ENCODE results near the gene RNF225.
"Not testable (repeated sequence)": the region's sequence is repeated elsewhere in the genome, so short reads cannot be mapped to it uniquely, and the experiment has no call there.

Gene RNF225
- long read RNA-seq, donor 1 = 0 reads
- long read RNA-seq, donor 2 = 0 reads
- long read RNA-seq, donor 3 = 0 reads
- long read RNA-seq, donor 4 = 0 reads
- long read RNA-seq, donor 5 = 0 reads
- long read RNA-seq, donor 6 = 0 reads
- long read RNA-seq, donor 7 = 0 reads
- long read RNA-seq, donor 8 = 0 reads

DNA sequence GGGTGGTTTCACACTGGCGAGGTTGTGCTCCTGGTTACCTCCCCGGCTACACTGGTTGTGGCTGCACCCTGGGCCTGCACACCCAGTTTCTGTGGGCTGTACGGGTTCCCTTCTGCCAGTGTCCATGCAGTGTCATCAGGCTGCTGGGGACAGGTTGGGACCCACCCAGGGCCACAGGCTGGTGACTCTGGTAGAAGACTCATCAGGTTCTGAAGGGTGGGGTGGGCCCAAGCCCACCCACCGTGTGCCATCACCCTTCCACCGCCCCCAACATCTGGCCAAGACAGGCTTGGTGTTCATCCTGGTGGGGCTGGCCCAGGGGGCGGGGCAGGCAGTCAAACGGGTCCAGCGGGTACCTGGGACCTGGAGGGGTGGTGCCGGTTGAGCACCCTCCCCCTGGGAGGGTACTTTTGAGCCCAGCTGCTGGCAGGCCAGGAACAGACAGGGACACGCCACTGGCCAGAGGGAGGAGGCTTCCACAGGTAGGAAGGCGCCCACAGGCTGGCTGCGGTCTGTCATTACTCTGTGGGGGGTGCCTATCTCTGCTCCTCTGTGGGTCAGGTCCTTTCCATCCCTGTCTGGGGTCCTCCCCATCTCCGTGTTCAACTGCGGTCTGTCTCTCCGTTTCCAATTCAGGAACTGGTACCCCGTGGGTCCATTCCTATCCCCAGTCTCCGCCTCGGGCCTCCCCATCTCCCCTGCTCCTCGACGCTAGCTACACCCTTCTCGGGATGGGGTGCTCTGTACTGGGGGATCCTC is at the start of gene RNF225:
TSS of gene RNF225 (plus strand) at position 437 of the 759 bp plus-strand sequence. CDS start 434 bp downstream, outside the sequence.
- DNase-seq = no peak

DNA sequence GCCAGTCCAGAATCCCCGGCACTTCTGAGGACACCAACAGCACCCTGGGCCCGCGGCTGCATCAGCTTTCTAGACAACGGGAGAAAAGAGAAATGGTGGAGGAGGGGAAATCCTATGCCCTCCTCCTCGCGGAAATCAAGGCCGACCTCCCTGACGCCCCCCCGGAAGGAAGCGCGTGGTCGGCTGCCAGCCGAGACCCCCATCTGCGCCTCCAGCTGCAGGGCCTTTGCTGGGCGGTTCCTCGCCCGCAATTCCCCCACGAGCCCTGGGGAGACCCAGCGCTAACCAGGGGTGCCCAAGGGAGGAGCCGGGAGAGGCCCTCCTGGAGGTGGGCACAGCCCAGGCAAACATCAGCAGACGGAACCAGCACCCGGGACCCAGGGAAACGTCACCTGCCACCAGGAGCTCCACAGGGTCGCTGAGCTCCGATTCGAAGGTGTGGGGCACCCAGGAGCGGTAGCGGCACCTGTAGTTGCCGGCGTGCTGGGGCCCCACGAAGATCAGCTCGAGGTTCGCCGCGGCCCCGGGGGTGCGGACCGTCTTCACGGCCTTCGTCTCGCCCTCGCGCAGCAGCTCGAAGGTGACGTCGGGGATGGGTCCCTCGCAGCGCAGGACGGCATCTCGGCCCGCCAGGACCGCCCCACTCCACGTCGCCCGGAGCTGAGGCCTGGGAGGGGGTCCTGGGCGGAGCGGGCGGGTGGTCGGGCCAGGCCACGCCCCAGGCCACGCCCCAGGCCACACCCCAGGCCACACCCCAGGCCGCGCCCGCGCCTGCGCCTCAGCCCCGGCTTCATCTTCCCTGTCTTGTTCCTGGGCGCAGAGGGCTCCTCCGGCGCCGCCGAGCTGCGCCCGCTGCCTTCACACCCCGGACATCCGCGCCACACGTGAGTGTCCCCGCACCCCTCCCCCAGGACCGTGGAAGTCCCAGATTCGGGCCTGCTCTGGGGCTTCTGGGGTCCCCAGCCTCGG is 48.2 kb upstream of the RNF225 start:
- DNase-seq = peak; percentile 61

DNA sequence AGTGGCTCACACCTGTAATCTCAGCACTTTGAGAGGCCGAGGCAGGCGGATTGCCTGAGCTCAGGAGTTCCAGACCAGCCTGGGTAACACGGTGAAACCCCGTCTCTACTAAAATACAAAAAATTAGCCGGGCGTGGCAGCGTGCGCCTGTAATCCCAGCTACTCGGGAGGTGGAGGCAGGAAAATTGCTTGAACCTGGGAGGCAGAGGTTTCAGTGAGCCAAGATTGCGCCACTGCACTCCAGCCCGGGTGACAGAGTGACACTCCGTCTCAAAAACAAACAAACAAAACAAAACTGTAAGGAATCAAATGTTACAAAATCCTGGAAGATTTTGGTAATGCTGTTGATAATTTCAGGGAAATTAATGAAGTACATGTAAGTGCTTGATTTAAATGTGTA is 47.4 kb upstream of the RNF225 start:
- DNase-seq = not testable (repeated sequence)

DNA sequence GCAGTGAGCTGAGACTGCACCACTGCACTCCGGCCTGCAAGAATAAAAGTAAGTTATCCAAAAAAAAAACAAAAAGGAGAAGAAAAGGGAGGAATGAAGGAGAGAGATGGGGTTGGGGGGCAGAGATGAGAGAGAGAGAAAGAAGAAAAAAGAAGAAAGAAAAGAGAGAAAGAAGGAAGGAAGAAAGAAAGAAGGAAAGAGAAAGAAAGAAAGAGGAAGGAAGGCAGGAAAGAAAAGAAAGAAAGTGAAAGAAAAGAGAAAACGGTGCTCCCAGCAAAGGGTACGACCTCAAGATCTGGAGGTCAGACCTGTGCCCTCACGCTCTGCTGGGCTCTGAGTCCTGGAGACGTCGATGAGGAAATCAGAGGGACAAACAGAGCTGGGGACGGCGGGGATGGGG is 45.9 kb upstream of the RNF225 start:
- DNase-seq = no peak

DNA sequence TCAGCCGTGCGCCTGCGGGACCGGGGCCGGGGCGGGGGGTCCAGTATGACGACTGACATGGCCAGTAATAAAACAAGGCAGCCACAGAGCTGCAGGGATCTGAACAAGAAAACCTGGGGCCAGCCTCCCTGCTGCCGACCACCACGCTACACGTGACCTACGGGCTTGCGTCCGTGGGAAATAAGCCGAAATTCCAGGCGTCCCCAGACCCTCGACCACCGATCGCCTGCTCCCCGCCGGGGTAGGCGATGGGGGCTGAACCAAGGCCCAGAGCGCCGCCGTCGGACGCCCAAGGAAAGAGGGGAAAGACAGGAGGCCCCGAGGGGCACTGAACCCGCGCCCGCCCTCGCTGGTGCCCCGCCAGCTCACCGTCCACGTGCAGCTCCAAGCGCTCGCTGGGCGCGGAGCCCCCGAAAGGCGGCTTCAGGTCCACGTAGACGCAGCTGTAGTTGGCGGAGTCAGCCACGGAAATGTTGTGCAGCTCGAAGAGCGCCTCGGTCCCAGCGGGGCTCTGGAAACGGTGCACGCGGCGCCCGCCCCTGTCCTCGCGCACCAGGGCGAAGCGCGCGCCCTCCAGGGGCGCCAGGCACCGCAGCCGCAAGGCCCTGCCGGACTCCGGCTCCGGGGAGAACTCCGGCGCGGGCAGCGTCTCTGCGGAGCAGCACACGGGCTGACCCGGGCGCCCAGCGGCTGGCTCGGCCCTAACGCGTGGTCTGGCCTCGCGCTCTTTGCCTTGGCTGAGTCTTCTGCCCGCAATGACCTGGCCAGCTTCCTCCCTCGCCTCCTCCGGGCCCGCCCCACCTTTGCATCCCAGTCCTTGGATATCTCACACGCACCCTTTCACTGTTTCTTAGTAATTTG is 45.2 kb upstream of the RNF225 start:
- peak; percentile 71 for DNase-seq

DNA sequence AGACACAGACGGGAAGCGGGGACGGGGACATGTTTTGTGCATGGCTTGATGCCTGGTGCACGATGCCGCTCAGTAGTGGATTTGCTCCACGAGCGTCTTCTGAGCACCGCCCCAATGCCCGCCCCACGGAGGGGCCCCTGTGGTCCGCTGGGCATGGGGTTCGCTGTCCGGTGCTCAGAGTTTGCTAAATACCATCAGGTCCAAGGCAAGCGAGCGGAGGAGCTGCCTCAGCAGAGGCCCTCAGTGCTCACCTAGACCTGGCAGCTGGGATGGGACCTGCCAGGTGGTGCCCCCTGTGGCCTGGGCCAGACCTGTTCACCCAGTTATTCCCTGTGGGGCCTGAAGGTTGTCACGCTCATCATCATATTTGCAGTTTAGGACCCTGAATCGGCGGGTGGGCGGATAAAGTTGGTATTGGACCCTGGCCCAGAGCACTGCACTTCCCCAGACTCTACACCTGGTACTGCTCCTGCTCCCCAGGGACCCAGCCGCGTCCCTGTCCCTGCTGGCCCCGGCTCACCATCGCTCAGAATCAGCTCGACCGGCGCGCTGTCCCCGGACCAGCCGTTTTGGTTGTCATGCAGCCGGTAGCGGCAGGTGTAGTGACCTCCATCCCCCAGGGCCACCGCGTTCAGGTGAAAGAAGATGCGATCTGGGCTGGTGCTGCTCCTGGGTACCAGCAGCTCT is 44.4 kb upstream of the RNF225 start:
- no peak for DNase-seq

DNA sequence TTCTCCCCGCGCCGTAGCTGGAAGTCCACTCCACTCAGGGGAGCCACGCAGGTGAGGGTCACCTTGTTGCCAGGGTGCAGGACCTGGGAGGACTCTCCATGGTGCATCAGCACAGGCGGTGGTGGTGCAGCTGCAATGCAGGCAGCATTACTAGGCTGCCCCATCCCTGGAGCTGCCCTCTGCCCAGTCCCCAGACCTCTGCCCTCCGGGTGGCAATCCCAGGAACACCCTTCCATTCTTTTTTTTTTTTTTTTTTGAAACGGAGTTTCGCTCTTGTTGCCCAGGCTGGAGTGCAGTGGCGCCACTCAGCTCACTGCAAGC is 43.9 kb upstream of the RNF225 start:
- DNase-seq = no peak

GRCh38 chr19:58351990-58352755 is 43.3 kb upstream of the RNF225 start:
- DNase-seq = no peak

DNA sequence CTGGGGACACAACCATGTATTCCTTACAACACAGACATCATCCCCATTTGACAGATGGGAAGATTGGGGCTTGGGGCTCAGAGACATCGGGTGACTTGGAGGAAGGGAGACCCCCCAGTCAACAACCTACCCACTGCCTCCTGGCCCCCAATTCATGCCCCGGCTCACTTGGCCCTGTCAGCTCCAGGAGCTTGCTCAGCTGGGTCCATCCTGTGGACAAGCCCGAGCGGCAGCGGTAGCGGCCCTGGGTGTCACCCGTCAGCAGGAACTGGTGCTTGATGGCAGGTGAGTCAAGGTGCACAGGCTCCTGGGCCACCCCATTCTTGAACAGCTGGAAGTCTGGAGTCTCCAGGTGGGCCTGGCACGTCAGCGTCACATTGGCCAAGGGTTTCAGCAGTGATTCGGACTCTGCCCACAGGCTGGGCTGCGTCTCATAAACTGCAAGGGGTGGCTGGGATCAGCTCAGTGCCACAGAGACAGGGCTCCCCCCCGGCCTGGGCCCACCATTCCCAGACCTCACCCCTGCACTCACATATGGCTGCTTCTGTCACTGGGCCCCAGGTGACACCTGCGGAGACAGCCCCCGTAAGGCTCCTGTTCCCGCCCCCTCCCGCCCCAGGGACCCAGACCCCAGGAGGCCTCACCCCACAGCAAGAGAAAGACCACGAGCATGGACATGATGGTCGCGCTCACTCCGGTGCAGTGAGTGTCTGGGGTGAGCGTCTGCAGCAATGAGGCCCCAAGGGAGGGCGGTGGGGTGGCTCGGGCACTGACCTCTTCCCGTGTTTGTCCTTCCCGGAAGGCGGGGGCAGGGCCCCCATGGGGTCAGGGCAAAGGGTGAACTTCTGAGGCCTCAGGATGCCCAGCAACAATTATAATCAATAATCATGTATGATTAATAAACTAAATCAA is 42.4 kb upstream of the RNF225 start, which contains the start of gene A1BG:
TSS of gene A1BG (minus strand) at position 733 of the 912 bp plus-strand sequence. CDS start at position 678, 55 bp downstream.
- no peak for DNase-seq

DNA sequence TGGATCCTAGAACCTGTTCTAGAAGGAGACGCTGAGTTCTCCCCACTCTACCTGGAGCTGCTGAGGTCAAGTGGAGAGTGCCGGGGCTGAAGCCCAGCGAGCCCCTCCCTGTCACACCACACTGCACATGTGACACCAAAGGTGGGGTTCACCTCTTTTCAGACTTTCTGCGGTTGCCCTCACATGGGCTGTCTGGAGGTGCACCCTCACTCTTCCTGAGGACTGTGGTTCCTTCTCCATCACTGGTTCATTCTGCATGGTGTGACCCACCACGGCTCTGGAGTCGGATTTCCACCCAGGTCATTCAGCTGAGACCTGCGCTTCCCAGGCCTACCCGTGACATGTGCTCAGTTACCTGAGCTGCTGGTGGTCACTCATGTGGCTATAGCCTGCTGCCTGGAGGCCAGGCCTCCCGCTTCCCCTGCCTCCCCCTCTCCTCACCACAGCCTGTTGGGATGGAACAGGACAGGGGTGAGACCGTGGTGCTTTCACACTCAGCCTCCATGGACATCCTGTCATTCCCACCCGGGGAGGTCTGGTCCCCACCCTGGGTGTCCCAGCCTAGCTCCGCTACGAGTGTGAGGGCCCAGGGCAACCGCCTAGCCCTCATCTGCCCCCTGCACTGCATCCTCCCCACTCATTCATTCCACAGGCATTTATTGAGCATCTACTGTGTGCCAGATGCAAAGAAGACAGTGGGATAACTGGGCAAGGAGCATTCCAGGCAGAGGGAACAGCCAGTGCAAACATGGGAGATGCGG is 41.6 kb upstream of the RNF225 start:
- no peak for DNase-seq

- no peak for DNase-seq
Measured at GRCh38 chr19:58354478-58355030, 40.9 kb upstream of the RNF225 start.

- DNase-seq = no peak
Measured at GRCh38 chr19:58355215-58355796, 40.1 kb upstream of the RNF225 start.

DNA sequence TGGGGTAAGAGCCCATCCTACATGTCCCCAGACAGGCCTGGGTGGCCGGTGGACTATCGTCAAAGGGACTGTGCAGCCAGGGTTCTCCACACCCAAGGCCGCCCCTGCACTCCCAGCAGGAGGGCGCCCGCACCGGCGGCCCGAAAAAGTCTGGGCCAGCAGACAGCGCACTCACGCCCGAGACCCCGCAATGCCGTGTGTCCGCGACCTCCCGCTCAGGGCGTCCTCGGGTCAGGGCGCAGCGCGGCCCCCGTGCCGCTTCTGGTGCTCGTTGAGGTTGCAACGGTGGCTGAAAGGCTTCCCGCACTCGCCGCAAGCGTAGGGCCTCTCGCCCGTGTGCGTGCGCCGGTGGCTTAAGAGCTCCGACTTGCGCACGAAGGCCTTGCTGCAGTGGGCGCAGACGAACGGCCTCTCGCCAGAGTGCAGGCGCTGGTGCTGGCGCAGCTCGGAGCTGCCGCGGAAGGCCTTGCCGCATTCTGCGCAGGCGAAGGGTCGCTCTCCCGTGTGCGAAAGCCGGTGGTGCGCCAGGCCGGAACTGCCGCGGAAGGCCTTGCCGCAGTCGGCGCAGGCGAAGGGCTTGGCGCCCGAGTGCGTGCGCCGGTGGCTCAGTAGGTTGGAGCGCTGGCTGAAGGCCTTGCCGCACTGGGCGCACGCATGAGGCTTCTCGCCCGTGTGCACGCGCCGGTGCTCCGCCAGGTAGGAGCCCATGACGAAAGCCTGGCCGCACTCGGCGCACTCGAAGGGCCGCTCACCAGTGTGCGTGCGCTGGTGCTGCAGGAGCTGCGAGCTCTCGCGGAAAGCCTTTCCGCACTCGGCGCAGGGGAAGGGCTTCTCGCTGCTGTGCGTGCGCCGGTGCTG is 39.3 kb upstream of the RNF225 start:
- DNase-seq = peak; percentile 82

DNA sequence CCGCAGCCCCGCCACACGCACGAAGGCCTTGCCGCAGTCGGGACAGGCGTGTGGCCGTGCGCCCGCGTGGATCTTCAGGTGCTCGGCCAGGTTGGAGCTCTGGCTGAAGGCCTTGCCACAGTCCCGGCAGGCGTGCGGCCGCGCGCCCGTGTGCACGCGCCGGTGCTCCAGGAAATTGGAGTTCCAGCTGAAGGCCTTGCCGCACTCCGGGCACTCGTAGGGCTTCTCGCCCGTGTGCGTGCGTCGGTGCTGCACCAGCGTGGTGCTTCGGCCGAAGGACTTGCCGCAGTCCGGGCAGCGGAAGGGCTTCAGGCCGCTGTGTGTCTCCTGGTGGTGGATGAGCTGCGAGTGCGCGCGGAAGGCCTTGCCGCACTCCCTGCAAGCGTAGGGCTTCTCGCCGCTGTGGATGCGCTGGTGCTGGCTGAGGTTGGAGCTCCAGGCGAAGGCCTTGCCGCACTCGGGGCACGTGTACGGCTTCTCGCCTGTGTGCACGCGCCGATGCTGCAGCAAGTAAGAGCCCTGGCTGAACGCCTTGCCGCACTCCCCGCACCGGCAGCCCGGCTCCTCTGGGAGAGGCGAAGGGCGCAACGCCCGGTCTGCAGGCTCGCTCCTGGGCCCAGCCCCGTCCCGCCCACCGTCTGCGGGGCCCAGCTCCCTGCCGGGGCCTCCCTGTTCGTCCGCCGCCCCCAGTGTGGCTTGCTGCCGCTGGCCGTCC is 38.5 kb upstream of the RNF225 start:
- DNase-seq = no peak

DNA sequence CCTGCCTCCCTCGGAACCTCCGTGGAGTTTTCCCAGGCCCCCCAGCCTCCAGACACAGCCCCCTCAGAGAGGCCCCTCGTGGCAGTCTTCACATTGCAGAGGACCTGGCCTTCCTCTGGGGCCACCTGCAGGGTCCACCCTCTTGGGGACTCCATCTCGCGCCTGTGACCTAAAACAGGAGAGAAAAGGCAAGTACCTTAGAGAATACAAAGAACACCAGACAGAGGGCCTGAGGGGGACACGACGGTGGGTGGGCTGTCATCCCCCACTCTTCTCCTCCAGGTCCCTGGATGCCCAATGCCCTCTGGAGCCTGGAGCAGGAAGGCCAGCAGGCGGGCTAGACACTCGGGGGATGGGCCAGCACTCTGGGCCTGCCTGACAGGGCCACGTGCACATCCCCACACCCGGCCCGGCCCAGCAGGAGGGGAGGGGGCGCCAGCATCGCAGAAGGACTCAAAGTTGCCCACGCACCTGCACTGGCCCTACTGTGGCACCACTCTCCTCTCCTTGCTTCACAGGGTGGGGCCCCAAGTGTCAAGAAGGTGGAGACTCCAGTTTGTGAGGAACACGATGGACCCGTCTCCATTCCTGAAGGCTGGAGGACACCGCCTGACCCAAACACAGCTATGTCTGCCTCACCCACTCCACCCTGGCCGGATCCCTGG is 37.8 kb upstream of the RNF225 start:
- no peak for DNase-seq

DNA sequence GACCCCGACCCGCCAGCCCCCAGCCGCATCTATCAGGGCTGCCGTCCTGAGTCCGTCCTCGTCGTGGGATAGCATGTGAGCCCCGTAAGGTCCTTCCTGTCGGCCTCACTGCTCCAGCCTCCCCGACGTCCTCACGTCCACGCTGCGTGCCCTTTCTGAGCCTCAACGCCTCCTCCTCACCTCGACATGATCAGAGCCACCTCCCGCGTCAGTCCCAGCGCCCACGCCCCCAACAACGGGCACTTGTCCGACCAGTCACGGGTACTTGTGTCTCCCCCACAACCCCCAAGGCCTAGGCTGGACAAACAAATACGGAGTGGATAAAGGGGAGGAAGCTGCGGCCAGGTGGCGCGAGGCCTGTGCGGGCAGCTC is 33.6 kb upstream of the RNF225 start:
- no peak for DNase-seq
